Sigmoid colon (tissue), 3 donors: ENCODE results near the gene PLEKHM2.

Source experiments
- CTCF ChIP-seq, 4 experiments: fragments of 450-650 bp in 3 of 4; fragments of 200-600 bp in 1 of 4; IDR thresholded peaks; one replicate each; pipeline ENCODE4 v1.5.1; 2016 to 2019; ENCODE audit warnings: antibody characterized with exemption in 4 of 4, mild to moderate bottlenecking in 3 of 4, moderate library complexity in 2 of 4
- POLR2A ChIP-seq, 2 donors: fragments of 450-650 bp; IDR thresholded peaks; one replicate each; pipeline ENCODE4 v1.6.1; 2016; ENCODE audit warnings: antibody characterized with exemption in 2 of 2, mild to moderate bottlenecking in 2 of 2, moderate library complexity in 2 of 2

- no peak for TF ChIP-seq POLR2A (IDR thresholded peaks at IDR 0.05)
- no peak for TF ChIP-seq CTCF (IDR thresholded peaks at IDR 0.05)
These were observed 38.3 kb downstream of the PLEKHM2 start for GRCh38 chr1:15722411-15722810.
